ENCODE data around the gene LRRC8A. TPM values are rescaled to one million over a fixed set of nuclear protein-coding genes. Genes with fewer than 3 reads are reported as not detected.

LRRC8A gene
- total RNA-seq, 2 donors from 2014 or later: 54.6 to 58.7 TPM

- no peak overlapping the region for H3K27ac ChIP-seq (ENCODE audit: low read depth, low read length)
- Mint-ChIP-seq H3K36me3 (ENCODE audit: low read depth) (no peaks in the 10 kb centered on the region), H3K4me1 (peaks cover 26% of the 10 kb centered on the region), H3K9me3 (no peaks in the 10 kb centered on the region), H3K27ac (peak overlapping the region; percentile 92), H3K4me3 (no peak overlapping the region), H3K27me3 (ENCODE audit: insufficient read depth) (no peaks in the 10 kb centered on the region)
- H3K36me3 ChIP-seq (ENCODE audit: control insufficient read depth, insufficient read depth, low read length): no peaks in the 10 kb centered on the region
- DNase-seq: no peak
- no peaks in the 10 kb centered on the region for H3K9me3 ChIP-seq (ENCODE audit: control insufficient read depth, low read length)
- H3K4me3 ChIP-seq (ENCODE audit: low read length): no peak overlapping the region
- WGBS, 2 experiments (ENCODE audit: insufficient coverage in 1 of 2, insufficient read length in 1 of 2): 72 to 83% methylated on average over 3 to 5 of the region's 5 CpGs
- H3K9ac ChIP-seq (ENCODE audit: extremely low read depth, low read length, poor library complexity, severe bottlenecking): no peak overlapping the region
- H3K4me1 ChIP-seq (ENCODE audit: control insufficient read depth, insufficient read depth, low read length): peaks cover 10% of the 10 kb centered on the region
- H3K27me3 ChIP-seq (ENCODE audit: control insufficient read depth, insufficient read depth, low read length, poor library complexity, severe bottlenecking): no peaks in the 10 kb centered on the region
- no peak for TF ChIP-seq CTCF (conservative IDR thresholded peaks at IDR 0.05)
Observed at GRCh38 chr9:128860937-128861336, 21.0 kb upstream of the LRRC8A start.

GRCh38 chr9:128861501-128861900 lies 20.4 kb upstream of the LRRC8A start:
- Histone ChIP-seq H3K4me1 (ENCODE audit: control insufficient read depth, insufficient read depth, low read length) (peaks cover 10% of the 10 kb centered on the region), H3K27me3 (ENCODE audit: control insufficient read depth, insufficient read depth, low read length, poor library complexity, severe bottlenecking) (no peaks in the 10 kb centered on the region), H3K27ac (ENCODE audit: low read depth, low read length) (no peak overlapping the region), H3K36me3 (ENCODE audit: control insufficient read depth, insufficient read depth, low read length) (no peaks in the 10 kb centered on the region), H3K9me3 (ENCODE audit: control insufficient read depth, low read length) (no peaks in the 10 kb centered on the region), H3K9ac (ENCODE audit: extremely low read depth, low read length, poor library complexity, severe bottlenecking) (no peak overlapping the region), H3K4me3 (ENCODE audit: low read length) (no peak overlapping the region)
- 81 to 97% methylated on average over 5 to 6 of the region's 6 CpGs for WGBS, 2 experiments (ENCODE audit: insufficient coverage in 1 of 2, insufficient read length in 1 of 2)
- Mint-ChIP-seq H3K36me3 (ENCODE audit: low read depth) (no peaks in the 10 kb centered on the region), H3K4me1 (peaks cover 26% of the 10 kb centered on the region), H3K4me3 (no peak overlapping the region), H3K27me3 (ENCODE audit: insufficient read depth) (no peaks in the 10 kb centered on the region), H3K27ac (peak overlapping the region; percentile 92), H3K9me3 (no peaks in the 10 kb centered on the region)
- peak; percentile 54 for DNase-seq
- TF ChIP-seq CTCF (conservative IDR thresholded peaks at IDR 0.05): no peak

- H3K4me3 Mint-ChIP-seq: no peak overlapping the region
- no peaks in the 10 kb centered on the region for H3K9me3 Mint-ChIP-seq
- TF ChIP-seq CTCF (conservative IDR thresholded peaks at IDR 0.05): no peak
- no peak overlapping the region for H3K4me3 ChIP-seq (ENCODE audit: low read length)
- H3K9me3 ChIP-seq (ENCODE audit: control insufficient read depth, low read length): no peaks in the 10 kb centered on the region
- H3K36me3 ChIP-seq (ENCODE audit: control insufficient read depth, insufficient read depth, low read length): no peaks in the 10 kb centered on the region
- H3K27me3 Mint-ChIP-seq (ENCODE audit: insufficient read depth): no peaks in the 10 kb centered on the region
- H3K36me3 Mint-ChIP-seq (ENCODE audit: low read depth): no peaks in the 10 kb centered on the region
- H3K27ac ChIP-seq (ENCODE audit: low read depth, low read length): no peak overlapping the region
- 94 to 95% methylated on average over 5 to 6 of the region's 6 CpGs for WGBS, 2 experiments (ENCODE audit: insufficient coverage in 1 of 2, insufficient read length in 1 of 2)
- no peaks in the 10 kb centered on the region for H3K27me3 ChIP-seq (ENCODE audit: control insufficient read depth, insufficient read depth, low read length, poor library complexity, severe bottlenecking)
- no peak overlapping the region for H3K9ac ChIP-seq (ENCODE audit: extremely low read depth, low read length, poor library complexity, severe bottlenecking)
- H3K4me1 Mint-ChIP-seq: peaks cover 26% of the 10 kb centered on the region
- peaks cover 10% of the 10 kb centered on the region for H3K4me1 ChIP-seq (ENCODE audit: control insufficient read depth, insufficient read depth, low read length)
- no peak for DNase-seq
- peak overlapping the region; percentile 92 for H3K27ac Mint-ChIP-seq
Observed at GRCh38 chr9:128862401-128862851, 19.5 kb upstream of the LRRC8A start.
